Chondrocyte (in vitro differentiated cells): ENCODE results near the gene ZFPM1. TPM values are rescaled to one million over a fixed set of nuclear protein-coding genes. Genes with fewer than 3 reads are reported as not detected.

Experiments
- DNase-seq: peaks from one replicate; pipeline ENCODE4 v3.0.0; 2021; ENCODE audit warnings: mixed read lengths, low spot score
- H3K27ac Mint-ChIP-seq: one replicate; pipeline ENCODE4 v1.8.0; 2021; ENCODE audit warnings: mild to moderate bottlenecking, moderate library complexity, mixed read lengths; ENCODE audit not compliant: unreplicated experiment
- H3K27me3 Mint-ChIP-seq: 2 replicates; pipeline ENCODE4 v1.8.0; 2021; ENCODE audit warnings: low read depth, mixed read lengths
- H3K36me3 Mint-ChIP-seq: 2 replicates; pipeline ENCODE4 v1.8.0; 2021; ENCODE audit warnings: low read depth, mixed read lengths
- H3K4me1 Mint-ChIP-seq: 2 replicates; pipeline ENCODE4 v1.8.0; 2021; ENCODE audit warnings: low read depth, mild to moderate bottlenecking, mixed read lengths
- H3K4me3 Mint-ChIP-seq: one replicate; pipeline ENCODE4 v1.8.0; 2021; ENCODE audit warnings: mild to moderate bottlenecking, moderate library complexity, mixed read lengths; ENCODE audit not compliant: unreplicated experiment
- H3K9me3 Mint-ChIP-seq: 2 replicates; pipeline ENCODE4 v1.8.0; 2021; ENCODE audit warnings: low read depth, mixed read lengths
- CTCF ChIP-seq: fragments of 200-600 bp; sonication (generic); IDR thresholded peaks from 2 replicates; pipeline ENCODE4 v1.5.0; 2021; ENCODE audit warnings: antibody characterized with exemption, mild to moderate bottlenecking, moderate library complexity
- total RNA-seq: library from RNA; stranded (reverse); gene quantifications from 3 replicates; pipeline ENCODE4 v1.2.1, GENCODE V29; 2021

ZFPM1 gene
- total RNA-seq, 1 donor from 2014 or later: 7.6 TPM

- Mint-ChIP-seq H3K27me3 (no peaks in the 10 kb centered on the region), H3K4me1 (no peaks in the 10 kb centered on the region), H3K4me3 (no peak overlapping the region), H3K9me3 (no peaks in the 10 kb centered on the region), H3K36me3 (peaks cover 8% of the 10 kb centered on the region), H3K27ac (no peak overlapping the region)
- TF ChIP-seq CTCF: no peak
- DNase-seq: no peak
These were observed 29.6 kb upstream of the ZFPM1 start for GRCh38 chr16:88423448-88423850.

GRCh38 chr16:88424587-88425235 lies 28.4 kb upstream of the ZFPM1 start:
- no peaks in the 10 kb centered on the region for H3K9me3 Mint-ChIP-seq
- no peak overlapping the region for H3K27ac Mint-ChIP-seq
- H3K4me1 Mint-ChIP-seq: no peaks in the 10 kb centered on the region
- H3K4me3 Mint-ChIP-seq: no peak overlapping the region
- H3K27me3 Mint-ChIP-seq: no peaks in the 10 kb centered on the region
- no peak for TF ChIP-seq CTCF
- peaks cover 9% of the 10 kb centered on the region for H3K36me3 Mint-ChIP-seq
- no peak for DNase-seq

GRCh38 chr16:88426018-88426417 lies 27.1 kb upstream of the ZFPM1 start:
- DNase-seq: no peak
- Mint-ChIP-seq H3K4me3 (no peak overlapping the region), H3K27ac (no peak overlapping the region), H3K27me3 (no peaks in the 10 kb centered on the region), H3K36me3 (peaks cover 11% of the 10 kb centered on the region), H3K9me3 (no peaks in the 10 kb centered on the region), H3K4me1 (no peaks in the 10 kb centered on the region)
- no peak for TF ChIP-seq CTCF

- no peak overlapping the region for H3K27ac Mint-ChIP-seq
- H3K9me3 Mint-ChIP-seq: no peaks in the 10 kb centered on the region
- no peak overlapping the region for H3K4me3 Mint-ChIP-seq
- no peaks in the 10 kb centered on the region for H3K27me3 Mint-ChIP-seq
- no peak for DNase-seq
- H3K36me3 Mint-ChIP-seq: peaks cover 11% of the 10 kb centered on the region
- TF ChIP-seq CTCF: no peak
- no peaks in the 10 kb centered on the region for H3K4me1 Mint-ChIP-seq
These were observed 25.7 kb upstream of the ZFPM1 start for GRCh38 chr16:88427376-88427775.

GRCh38 chr16:88428156-88428555 lies 24.9 kb upstream of the ZFPM1 start:
- no peaks in the 10 kb centered on the region for H3K27me3 Mint-ChIP-seq
- H3K4me3 Mint-ChIP-seq: no peak overlapping the region
- no peak for TF ChIP-seq CTCF

More at GRCh38 chr16:88428156-88428555, 24.9 kb upstream of the ZFPM1 start:
- H3K4me1 Mint-ChIP-seq: no peaks in the 10 kb centered on the region
- H3K27ac Mint-ChIP-seq: no peak overlapping the region
- no peaks in the 10 kb centered on the region for H3K9me3 Mint-ChIP-seq
- no peak for DNase-seq
- H3K36me3 Mint-ChIP-seq: peaks cover 11% of the 10 kb centered on the region
